SIG-M5 (cell line): ENCODE data around the gene GRIA4.
"Not testable (repeated sequence)": the region's sequence is repeated elsewhere in the genome, so short reads cannot be mapped to it uniquely, and the experiment has no call there.

ENCODE experiments used
- DNase-seq: peaks from one replicate; lab custom pipeline; 2025; lab: John Stamatoyannopoulos, UW

Gene GRIA4

DNA sequence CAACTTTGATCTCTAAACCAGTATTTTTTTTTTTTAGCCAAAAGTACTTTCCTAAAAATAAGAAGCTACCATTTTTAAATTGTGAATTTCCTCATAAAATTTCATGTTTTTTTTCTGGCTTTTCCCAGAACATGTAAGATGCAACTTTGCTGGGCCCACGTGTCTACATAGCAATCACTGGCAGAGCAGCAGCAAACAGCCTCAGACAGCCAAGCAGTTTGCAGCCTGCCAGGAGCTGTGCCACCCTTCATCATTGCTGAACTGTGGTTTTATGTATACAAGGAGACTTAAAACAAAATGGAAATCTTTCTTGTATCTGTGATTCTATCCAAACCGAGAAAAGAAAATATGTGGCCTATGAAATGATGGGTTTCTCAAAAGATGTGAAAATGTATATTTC lies 110.2 kb downstream of the GRIA4 start:
- DNase-seq: no peak

DNA sequence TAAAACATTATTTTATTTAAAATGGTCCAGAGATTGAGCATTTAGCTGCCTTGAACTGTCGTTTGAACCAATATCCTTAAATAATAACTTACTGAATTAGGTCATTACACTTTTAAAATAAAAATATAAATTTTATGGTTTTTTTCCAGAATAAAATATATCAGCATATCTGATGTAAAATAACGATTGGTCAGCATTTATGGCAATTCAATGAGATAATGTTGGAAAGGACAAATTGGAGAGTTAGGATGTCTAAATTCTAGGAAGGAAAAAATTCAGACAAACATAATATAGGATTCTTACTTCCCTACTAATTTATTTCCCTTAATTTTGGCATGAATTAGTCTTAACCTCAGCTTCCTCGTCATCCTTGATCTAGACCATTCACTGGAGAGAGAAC lies 113.4 kb downstream of the GRIA4 start:
- DNase-seq: no peak

DNA sequence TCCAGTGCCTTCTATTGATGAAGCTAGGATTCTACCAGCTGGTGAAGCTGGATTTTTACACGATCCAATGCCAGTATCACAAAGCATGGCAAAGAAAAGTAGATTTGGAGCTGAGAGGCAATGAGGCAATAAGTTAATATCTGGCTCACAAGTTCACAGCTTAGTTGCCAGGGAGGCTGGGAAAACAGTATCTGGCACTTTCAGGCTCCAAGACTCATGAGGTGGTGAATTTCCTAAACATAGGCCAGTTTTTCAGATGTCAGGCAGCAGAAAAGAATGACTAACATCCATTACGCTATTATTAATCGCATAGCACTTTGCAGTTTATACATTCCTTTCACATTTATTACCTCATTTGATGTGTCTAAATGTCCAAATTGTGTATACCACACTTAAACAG lies 122.7 kb downstream of the GRIA4 start:
- no peak for DNase-seq

DNA sequence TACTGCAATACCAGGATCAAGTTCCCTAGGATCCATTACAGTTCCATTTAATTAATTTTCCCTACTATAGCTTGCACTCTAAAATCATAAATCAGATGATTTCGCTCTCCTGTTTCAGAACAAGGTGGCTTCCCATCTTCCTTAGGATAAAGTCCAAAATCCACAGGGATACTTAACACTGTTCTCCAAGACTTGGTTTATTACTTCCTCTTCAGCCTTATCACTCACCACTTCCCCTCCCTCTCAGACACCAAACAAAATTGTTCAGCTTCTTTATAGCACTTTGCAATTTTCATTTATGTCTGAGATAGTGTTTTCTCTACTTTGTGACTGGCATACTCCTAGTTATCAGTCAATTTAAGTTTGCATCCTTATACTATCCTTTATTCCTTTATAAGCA lies 124.6 kb downstream of the GRIA4 start:
- DNase-seq: no peak

DNA sequence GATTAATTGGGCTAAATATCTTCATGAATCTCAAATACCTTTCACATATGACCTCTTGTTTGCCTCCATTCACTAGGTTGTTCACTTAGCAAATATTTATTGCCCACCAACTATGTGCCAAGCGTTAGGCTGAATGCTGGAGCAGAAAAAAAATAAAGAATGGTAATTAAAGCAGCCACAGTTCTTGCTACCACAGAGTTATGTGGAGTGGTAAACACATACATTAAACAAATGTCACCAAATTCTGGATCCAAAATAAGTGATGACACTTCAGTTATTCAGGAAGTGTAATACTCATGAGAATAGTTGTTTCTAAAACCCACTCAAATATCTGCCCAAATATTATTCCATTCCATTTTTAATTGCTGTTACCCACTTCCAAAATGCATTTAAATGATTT lies 128.4 kb downstream of the GRIA4 start:
- DNase-seq: no peak

DNA sequence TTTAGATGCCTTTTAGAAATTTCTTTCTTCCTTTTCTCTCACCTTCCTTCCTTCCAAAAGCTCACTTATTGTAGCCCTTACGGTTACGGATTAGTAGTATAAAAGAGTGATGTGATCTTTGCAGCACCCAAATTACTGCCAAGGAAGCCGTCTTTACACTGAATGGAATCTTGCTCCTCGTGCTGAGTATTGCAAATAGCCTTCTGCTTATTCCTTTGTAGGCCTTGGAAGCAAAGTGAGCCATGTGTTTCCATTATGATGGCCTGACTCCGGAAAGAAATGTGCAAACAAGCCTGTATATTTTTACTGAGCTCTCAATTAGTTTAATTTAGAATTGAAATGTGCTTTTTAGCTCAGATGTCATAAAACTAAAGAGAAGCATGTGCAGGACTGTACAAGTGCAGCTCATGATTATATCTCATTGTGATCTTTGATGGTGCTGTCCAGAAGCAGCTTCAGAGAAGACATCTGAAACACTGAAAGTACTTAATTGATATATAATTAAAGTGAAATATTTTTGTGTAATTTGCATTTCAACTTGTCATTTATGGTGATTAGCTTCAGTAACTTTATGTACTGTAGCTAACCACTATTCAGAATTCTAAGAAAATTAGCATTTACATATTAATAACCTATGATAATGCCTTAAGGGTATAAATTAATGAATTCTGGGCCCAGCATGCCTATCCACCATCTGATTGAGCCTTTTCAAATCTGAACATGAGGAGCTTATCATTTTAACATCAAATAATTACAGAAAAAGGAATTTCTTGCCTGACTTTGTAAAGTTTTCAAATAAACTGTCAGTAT lies 129.3 kb downstream of the GRIA4 start:
- no peak for DNase-seq

DNA sequence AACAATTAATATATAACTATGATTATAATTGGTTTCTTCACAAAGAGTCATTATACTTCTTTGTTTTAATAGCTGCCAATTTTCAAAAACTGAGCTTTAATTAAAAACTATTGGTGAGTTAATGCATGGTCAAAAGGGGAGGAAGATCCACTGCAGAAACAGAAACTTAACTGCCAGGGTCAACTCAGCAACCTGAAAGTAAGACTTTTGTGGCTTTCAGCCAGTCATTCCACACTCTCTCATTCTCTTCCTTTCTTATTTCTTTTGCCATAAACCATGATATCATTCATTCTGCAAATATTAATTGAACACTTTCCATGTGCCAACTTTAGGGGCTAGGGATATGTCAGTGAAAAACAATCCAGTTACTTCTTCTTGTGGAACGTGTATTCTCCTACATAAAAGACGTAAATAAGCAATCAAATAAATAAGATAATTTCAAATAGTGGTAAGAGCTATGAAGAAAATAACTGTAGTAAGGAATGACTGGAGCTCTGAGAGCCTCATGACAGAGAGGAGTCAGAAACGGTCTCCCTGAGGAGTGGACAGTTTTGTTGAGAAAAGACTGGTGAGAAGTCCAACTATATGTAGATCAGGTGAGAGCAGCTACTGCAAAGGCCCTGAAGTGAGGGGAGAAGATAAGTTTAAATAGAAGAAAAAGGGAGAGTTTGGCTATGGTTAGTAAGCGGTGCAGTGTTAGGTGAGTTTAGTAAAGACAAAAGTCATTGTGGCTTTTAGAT lies 130.5 kb downstream of the GRIA4 start:
- DNase-seq: no peak

DNA sequence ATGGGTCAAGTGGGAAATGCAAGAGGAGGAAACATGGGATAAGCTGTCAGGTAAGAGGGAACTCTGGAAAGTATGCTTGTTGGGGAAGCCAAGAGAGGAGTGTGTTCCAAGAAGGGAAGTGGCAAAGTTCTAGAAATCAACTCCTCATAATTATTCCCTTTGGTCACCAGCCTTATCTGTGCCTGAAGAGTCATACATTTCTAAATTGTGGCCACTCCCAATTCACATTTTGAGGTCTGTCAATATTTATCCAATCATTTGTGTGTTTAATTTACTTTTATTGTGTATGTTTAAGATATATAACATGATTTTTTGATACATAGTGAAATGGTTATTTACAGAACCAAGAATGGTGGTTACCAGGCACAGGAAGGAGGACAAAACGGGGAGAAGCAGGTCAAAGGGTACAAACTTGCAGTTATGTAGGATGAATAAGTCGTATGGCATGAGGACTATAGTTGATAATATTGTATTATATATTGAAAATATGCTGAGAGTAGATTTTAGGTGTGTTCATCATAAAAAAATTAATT lies 131.7 kb downstream of the GRIA4 start:
- no peak for DNase-seq

DNA sequence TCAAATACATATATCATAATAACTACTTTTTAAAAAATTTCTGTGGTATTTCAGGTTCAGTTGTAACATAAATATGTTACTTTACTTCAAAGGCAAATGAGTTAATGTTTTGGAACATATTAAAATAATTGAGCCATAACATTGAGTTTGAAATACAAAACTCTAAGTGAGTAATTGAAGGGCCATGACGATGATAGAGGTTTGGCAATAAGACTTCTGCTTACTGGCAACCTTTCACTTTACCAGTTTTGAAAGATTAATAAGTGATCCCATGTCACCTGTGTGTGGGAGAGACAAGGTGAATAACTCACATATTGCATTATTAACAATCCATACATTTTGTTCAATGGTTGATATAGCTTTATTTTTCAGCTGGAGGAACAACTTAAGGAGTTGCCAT lies 144.4 kb downstream of the GRIA4 start:
- no peak for DNase-seq

DNA sequence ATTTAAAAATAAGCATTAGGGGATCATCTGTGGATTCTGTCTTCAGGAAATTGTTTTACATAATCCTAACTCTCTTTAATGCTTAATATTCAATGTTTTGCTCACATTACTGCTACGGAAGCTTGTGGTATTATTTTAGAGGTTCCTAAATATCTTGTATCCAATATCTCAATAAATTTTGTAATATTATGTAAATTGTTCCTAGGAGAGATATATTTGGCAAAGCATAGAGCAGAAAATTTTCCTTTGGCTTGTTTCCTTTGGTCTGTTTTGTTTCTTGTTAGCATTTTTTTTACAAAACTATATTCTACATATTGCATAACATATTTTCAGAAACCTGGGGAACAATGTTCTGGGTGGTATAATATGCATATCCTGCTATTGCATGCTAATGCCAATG lies 144.8 kb downstream of the GRIA4 start:
- DNase-seq: no peak

DNA sequence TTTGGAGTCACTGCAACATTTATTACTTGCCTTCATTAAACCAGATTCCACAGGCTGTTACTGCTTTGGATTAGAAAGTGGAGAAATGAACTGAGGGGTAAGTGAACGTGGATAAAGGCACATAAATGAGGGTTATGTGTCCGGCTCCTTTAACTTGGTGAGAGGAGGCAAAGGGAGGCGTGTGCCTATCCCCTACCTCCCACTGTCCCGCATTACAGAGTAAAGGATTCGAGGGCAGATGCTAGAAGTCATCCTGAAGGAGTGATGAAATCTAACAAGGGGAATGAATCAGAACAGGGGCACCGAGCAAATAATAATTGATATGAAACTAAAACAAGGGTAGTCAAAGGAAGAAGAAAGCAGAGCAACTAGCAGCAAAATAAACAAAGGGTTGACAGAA lies 147.2 kb downstream of the GRIA4 start:
- no peak for DNase-seq

DNA sequence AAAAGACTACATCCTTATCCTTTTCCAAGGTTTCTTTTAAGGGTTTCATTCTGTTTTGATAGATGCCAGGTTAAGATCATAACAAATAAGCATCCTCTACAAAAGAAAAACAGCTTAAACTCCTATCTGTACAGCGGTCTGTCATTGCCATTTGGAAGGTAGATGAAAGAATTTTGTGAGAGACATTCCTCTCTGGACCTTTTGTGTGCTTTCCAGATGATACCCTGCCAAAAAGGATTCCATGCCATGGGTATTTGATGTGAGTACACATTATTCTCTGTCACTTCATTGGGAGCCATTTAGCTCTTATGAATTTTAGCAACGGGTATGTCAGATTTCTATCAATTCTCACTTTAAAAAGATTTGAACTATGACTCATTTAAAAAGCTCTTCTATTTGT lies 153.7 kb downstream of the GRIA4 start:
- DNase-seq: no peak

DNA sequence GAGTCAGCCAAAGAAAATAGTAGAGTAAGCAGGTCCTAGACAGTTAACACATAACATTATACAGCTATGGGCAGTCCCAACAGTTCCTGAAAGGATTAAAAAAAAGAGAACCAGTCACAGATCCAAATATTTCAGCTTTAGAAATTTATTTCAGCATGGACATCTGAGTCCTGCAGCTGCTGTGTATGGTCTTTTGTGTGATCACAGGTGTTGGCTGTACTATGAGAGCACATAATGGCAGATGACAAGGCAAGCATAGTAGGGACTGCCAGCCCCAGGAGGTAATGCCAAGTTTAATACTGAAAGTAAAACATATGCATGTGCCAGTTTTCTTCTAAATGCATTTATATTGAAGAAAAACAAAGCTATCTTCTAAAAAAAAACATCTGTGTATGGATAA lies 158.1 kb downstream of the GRIA4 start:
- no peak for DNase-seq

DNA sequence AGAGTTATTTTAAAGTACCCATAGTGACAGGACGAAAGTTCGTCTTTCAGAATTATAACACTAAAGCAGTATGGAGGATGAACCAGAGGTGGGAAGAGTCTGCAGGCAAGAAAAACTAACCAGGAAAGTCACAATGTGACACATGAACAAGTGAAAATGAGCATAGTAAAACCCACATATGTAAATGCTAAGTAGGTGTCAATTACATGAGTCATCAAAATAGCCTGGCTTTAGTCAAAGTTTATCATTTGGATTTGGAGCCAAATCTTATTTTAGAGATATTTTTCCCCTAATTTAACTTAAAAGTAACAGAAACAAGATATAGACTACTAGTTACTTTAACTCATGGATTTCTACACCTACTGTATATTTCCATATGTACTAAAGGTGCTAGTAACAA lies 159.8 kb downstream of the GRIA4 start:
- DNase-seq: no peak

DNA sequence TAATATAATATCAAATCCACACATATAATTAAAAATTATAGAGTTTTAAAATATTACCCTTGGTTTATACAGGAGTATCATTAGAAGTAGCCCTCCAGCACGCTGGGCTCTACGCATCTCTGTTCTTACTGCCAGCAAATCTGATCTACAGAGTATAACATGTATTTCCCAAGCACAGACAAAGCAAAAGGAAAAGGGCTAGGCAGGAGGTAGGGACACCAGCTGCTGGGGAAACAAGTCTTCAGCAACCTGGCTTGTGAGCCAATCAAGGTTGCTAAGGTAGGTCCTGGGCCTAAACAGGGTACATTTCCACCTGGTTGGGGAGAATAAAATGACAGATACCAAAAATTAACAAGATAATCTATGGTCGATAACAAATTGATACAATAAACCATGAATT lies 163.6 kb downstream of the GRIA4 start:
- not testable (repeated sequence) for DNase-seq

DNA sequence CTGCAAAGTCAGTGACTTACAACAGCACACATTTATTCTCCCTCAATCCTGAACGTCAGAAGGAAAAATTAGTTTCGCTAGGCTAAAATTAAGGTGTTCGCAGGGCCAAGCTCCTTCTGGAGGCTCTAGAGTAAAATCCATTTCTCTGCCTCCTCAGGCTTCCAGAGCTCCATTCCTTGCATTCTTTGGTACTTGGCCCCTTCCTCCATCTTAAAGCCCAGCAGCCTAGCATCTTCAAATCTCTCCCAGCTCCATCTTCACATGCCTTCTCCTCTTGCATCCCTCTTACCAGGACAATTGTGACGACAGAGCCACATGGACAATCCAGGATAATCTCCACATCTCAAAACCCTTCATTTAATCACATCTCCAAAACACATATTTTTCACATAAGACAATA lies 165.0 kb downstream of the GRIA4 start:
- DNase-seq: no peak

DNA sequence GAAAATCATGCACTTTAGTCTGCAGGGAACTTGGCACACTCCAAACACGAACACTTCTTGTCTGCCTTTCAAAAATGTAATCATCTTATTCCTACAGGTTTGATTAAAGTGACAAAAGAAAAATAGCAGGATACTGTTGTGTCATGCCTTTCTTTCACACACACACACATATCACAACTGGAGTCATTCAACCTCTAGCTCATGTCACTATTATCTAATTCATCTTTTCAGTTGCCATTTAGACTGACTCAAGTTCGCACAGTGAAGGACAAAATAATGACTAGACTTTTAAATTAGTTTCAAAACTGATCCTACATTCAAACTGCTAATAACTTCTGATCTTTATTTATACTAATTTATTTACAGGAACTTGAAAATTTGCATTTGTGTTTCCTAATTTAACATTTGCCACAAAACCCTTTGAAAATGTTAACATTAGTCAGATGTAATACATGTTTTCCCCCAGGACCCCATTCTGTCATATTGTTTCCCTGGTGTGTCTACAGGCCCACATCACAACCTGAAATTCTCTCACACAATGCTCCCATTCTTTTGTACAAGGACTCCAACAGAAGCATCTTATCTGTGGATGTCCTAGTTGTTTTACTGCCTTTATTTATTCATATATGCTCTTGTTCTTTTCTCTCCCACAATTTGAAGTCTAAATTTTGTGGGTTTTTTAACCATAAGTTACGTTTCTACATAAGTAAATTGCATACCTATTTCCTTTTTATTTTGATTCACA lies 171.1 kb downstream of the GRIA4 start:
- DNase-seq: no peak

DNA sequence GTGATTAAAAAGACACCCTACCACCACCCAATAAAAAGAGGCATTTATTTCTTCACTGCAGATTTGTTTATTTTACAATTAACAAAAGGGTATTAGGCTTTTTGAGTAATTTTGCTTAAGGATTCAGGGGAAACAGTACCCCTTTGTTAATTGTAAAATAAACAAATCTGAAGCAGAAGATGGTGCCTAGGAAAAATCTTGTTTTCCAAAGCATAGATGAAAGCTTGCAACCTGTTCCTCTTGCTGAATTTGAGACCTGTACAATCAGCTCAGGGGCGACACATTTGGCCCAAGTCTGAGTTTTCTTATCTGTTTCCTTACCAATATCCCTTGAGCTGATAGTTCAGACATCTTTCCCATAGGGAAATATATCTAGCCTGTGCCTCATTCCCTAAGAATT lies 171.9 kb downstream of the GRIA4 start:
- DNase-seq: no peak

DNA sequence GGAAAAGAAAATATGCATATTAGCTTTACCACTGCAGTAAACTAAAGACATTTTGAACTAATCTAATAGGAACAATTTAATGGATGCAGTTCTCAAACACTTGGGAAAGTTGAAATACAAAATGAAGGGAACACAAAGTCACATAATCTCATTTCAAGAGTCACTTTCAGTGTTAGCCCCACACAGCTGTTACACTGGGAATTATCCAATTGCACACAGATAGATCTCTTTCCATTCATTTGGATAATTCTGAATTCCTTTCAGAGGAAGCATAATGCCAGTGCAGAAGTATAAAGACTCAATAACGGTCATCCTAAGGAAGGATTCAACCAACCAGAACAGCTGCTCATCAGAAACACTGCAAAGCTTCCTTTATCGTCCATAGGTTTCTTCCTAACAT lies 173.3 kb downstream of the GRIA4 start:
- DNase-seq: no peak

DNA sequence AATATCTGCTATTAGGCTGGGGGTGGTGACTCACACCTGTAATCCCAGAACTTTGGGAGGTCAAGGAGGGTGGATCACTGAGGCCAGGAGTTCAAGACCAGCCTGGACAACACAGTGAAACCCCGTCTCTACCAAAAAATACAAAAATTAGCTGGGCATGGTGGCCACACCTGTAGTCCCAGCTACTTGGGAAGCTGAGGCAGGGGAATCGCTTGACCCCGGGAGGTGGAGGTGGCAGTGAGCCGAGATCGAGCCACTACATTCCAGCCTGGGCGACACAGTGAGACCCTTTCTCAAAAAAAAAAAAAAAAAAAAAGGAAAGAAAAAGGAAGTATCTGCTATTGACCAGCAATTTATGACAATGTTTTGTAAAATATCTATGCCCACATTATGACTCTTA lies 176.0 kb downstream of the GRIA4 start:
- DNase-seq: not testable (repeated sequence)

DNA sequence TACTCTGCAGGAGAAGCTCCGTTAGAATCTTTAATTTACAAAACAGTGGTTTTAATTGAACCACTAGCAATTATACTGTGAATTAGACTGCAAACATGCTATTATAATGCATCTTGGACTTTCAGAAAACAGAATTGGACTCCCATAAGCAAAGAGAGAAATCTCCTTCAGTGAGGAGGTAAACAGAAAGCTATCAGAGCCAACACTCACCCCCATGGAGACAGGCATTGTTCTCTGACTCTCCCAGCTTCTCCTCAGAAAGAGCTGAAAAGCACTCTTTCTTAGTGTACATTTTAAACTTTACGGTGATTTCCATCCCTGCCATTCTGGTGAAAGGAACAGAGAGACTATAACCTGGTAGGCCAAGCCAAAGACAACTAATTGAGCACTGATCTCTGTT lies 176.9 kb downstream of the GRIA4 start:
- no peak for DNase-seq

DNA sequence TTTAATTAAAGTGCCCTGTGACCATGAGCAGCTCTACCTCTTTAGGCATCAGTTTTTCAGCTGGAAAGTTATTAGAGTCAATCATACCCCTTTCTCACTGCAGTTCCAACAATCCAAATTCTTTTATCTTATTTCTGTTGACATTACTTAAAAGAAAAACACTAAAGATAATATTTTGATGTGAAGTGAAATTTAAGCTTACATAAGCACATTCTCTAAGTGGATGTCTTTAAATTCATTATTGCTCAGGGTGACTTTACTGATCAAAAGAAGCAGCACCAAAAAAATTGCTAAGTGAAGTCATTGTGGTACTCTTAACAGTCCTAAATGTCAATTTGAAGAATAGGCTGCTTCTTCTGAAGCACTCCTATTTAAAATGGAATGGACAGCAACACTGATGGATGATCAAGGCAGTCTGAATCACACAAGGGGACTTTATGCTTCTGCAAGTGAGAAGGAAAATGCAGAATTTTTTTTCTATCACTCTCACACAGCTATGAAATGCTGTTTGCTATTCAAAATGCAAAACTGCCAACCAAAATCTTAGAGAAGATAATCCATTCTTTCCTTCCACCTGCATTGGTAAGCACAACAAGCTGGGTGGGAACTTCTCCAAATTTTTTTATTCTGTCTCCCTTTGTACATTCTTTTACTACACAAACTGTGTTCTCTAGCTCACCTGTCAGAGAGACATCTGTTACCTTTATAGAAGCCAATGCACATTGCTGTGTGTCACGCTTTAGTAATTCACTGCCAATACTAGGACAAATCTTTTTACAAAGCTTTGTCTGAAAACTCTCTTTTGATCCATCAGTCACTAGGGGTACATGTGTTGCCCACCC lies 179.9 kb downstream of the GRIA4 start:
- no peak for DNase-seq
